ENCODE measurements around the gene PGAP6. TPM values are rescaled to one million over a fixed set of nuclear protein-coding genes. Genes with fewer than 3 reads are reported as not detected.

PGAP6 gene
- total and polyA plus RNA-seq, 2 donors (not counting 1 experiment from before 2014, with no cell fraction given), result 46.2 to 82.7 TPM

DNA sequence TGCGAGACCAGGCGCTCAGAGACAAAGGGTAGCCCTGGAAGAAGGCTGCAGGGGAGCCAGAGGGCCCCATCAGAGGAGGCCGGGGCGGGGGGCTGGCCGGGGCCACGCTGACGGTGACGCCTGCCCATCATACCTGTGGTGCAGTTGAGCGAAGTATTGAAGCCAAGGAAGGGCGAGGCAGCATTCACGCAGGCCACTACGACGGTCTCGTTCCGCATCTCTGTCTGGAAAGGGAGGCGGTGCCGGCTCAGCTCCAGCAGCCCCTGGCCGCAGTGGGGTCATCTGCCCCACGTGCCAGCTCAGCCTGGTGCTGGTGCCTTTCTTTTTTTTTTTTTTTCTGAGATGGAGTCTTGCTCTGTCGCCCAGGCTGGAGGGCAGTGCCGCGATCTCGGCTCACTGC, 6.6 kb downstream of the PGAP6 start:
- DNase-seq (ENCODE audit: low read depth in 2 of 2), result no peak

DNA sequence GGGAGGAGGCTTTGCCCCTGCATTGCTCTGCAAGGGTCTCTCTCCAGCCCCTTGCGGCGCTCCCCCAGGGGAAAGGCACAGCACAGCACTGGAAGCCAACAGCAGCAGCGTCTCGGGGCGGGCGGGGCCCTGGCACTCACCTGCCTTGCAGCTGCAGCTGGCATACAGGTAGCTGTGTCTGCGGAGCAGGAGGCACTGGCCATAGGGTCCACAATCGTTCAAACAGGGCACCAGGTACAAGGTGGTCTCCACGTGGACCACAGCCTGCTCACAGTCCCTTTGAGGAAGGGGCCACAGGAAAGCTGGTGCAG, 7.2 kb downstream of the PGAP6 start:
- Histone ChIP-seq H2AFZ (ENCODE audit: low read length) (no peak overlapping the region), H3K9me3 (ENCODE audit: control insufficient read depth, insufficient read depth, low read depth, low read length) (no peaks in the 10 kb centered on the region), H4K20me1 (ENCODE audit: control insufficient read depth, extremely low read depth, insufficient read depth, low read length) (no peaks in the 10 kb centered on the region), H3K9ac (ENCODE audit: insufficient read depth, low read length) (no peak overlapping the region), H3K27ac (ENCODE audit: insufficient read depth, low read length) (no peak overlapping the region), H3K4me3 (replicated peaks in 1 of 4; ENCODE audit: control extremely low read depth in 1 of 4, insufficient read depth in 1 of 4, low read depth in 3 of 4, low read length in 4 of 4) (no peak overlapping the region), H3K27me3 (ENCODE audit: control insufficient read depth, insufficient read depth, low read length) (no peaks in the 10 kb centered on the region), H3K36me3 (ENCODE audit: control insufficient read depth, insufficient read depth, low read length) (peaks cover 32% of the 10 kb centered on the region), H3K4me1 (ENCODE audit: control insufficient read depth, extremely low read depth, insufficient read depth, low read length) (peaks cover under 1% of the 10 kb centered on the region), H3K4me2 (ENCODE audit: extremely low read depth, insufficient read depth, low read length) (no peak overlapping the region), H3K79me2 (ENCODE audit: control insufficient read depth, insufficient read depth, low read length) (peaks cover 8% of the 10 kb centered on the region)
- no peak for TF ChIP-seq CTCF (conservative IDR thresholded peaks at IDR 0.05 in 1 of 2, IDR thresholded peaks at IDR 0.05 in 1 of 2; ENCODE audit: low read depth in 1 of 2, low read length in 2 of 2)
- TF ChIP-seq EZH2 (IDR thresholded peaks at IDR 0.05; ENCODE audit: low read length, missing control alignments), result no peak
- DNase-seq (ENCODE audit: low read depth in 2 of 2), result no peak

More for the DNA sequence above, 6.6 kb downstream of the PGAP6 start:
- Histone ChIP-seq H3K79me2 (ENCODE audit: control insufficient read depth, insufficient read depth, low read length) (peaks cover 9% of the 10 kb centered on the region), H3K4me3 (replicated peaks in 1 of 4; ENCODE audit: control extremely low read depth in 1 of 4, insufficient read depth in 1 of 4, low read depth in 3 of 4, low read length in 4 of 4) (no peak overlapping the region), H3K4me2 (ENCODE audit: extremely low read depth, insufficient read depth, low read length) (no peak overlapping the region), H3K4me1 (ENCODE audit: control insufficient read depth, extremely low read depth, insufficient read depth, low read length) (no peaks in the 10 kb centered on the region), H3K36me3 (ENCODE audit: control insufficient read depth, insufficient read depth, low read length) (peaks cover 32% of the 10 kb centered on the region), H3K9me3 (ENCODE audit: control insufficient read depth, insufficient read depth, low read depth, low read length) (no peaks in the 10 kb centered on the region), H4K20me1 (ENCODE audit: control insufficient read depth, extremely low read depth, insufficient read depth, low read length) (no peaks in the 10 kb centered on the region), H3K9ac (ENCODE audit: insufficient read depth, low read length) (no peak overlapping the region), H3K27ac (ENCODE audit: insufficient read depth, low read length) (no peak overlapping the region), H3K27me3 (ENCODE audit: control insufficient read depth, insufficient read depth, low read length) (no peaks in the 10 kb centered on the region), H2AFZ (ENCODE audit: low read length) (no peak overlapping the region)
- TF ChIP-seq CTCF (conservative IDR thresholded peaks at IDR 0.05 in 1 of 2, IDR thresholded peaks at IDR 0.05 in 1 of 2; ENCODE audit: low read depth in 1 of 2, low read length in 2 of 2) (no peak), EZH2 (IDR thresholded peaks at IDR 0.05; ENCODE audit: low read length, missing control alignments) (no peak)

GRCh38 chr16:373848-374615, 7.7 kb downstream of the PGAP6 start:
- Histone ChIP-seq H3K4me3 (replicated peaks in 1 of 4; ENCODE audit: control extremely low read depth in 1 of 4, insufficient read depth in 1 of 4, low read depth in 3 of 4, low read length in 4 of 4) (no peak overlapping the region), H3K9me3 (ENCODE audit: control insufficient read depth, insufficient read depth, low read depth, low read length) (no peaks in the 10 kb centered on the region), H3K27ac (ENCODE audit: insufficient read depth, low read length) (no peak overlapping the region), H3K36me3 (ENCODE audit: control insufficient read depth, insufficient read depth, low read length) (peaks cover 34% of the 10 kb centered on the region), H4K20me1 (ENCODE audit: control insufficient read depth, extremely low read depth, insufficient read depth, low read length) (no peaks in the 10 kb centered on the region), H3K9ac (ENCODE audit: insufficient read depth, low read length) (no peak overlapping the region), H3K4me2 (ENCODE audit: extremely low read depth, insufficient read depth, low read length) (no peak overlapping the region), H3K79me2 (ENCODE audit: control insufficient read depth, insufficient read depth, low read length) (peaks cover 4% of the 10 kb centered on the region), H3K27me3 (ENCODE audit: control insufficient read depth, insufficient read depth, low read length) (no peaks in the 10 kb centered on the region), H2AFZ (ENCODE audit: low read length) (no peak overlapping the region), H3K4me1 (ENCODE audit: control insufficient read depth, extremely low read depth, insufficient read depth, low read length) (peaks cover 2% of the 10 kb centered on the region)
- no peak for DNase-seq (ENCODE audit: low read depth in 2 of 2)
- TF ChIP-seq EZH2 (IDR thresholded peaks at IDR 0.05; ENCODE audit: low read length, missing control alignments) (no peak), CTCF (conservative IDR thresholded peaks at IDR 0.05 in 1 of 2, IDR thresholded peaks at IDR 0.05 in 1 of 2; ENCODE audit: low read depth in 1 of 2, low read length in 2 of 2) (no peak)

All from fibroblast of lung (primary cell).